GM12891 (cell line): ENCODE results near the gene RNF150.
"Not testable (repeated sequence)": the region's sequence is repeated elsewhere in the genome, so short reads cannot be mapped to it uniquely, and the experiment has no call there.

Source experiments
- DNase-seq: peaks from one replicate; pipeline ENCODE4 v3.0.0; 2011; ENCODE audit warnings: low spot score; ENCODE audit not compliant: insufficient read length
- FAIRE-seq: peaks from 2 replicates; lab custom pipeline; 2011; peaks lifted over from hg19 to GRCh38; lab: Jason Lieb, UNC
- PAX5 ChIP-seq: IDR thresholded peaks from 2 replicates; pipeline ENCODE4 v1.6.1; 2011; ENCODE audit warnings: low read length, moderate library complexity, mild to moderate bottlenecking; ENCODE audit not compliant: insufficient read depth, severe bottlenecking
- POLR2A ChIP-seq: IDR thresholded peaks from 2 replicates; pipeline ENCODE4 v1.6.1; 2011; ENCODE audit warnings: low read depth, low read length, control low read depth
- POLR2AphosphoS5 ChIP-seq: IDR thresholded peaks from 2 replicates; pipeline ENCODE4 v1.6.1; 2011; ENCODE audit warnings: low read depth, low read length, control low read depth
- POU2F2 ChIP-seq: IDR thresholded peaks from 2 replicates; pipeline ENCODE4 v1.6.1; 2011; ENCODE audit warnings: low read depth, mild to moderate bottlenecking, control low read depth, low read length, moderate library complexity
- SPI1 ChIP-seq: IDR thresholded peaks from 2 replicates; pipeline ENCODE4 v1.6.1; 2011; ENCODE audit warnings: low read depth, low read length, control low read depth
- TAF1 ChIP-seq: IDR thresholded peaks from 2 replicates; pipeline ENCODE4 v1.6.1; 2011; ENCODE audit warnings: low read depth, low read length, control low read depth

The RNF150 gene

GRCh38 chr4:141056473-141056872 is 76.8 kb downstream of the RNF150 start:
- FAIRE-seq (no peak), DNase-seq (no peak)
- TF ChIP-seq POU2F2: no peak
- TF ChIP-seq POLR2A: no peak
- no peak for TF ChIP-seq TAF1
- no peak for TF ChIP-seq PAX5
- no peak for TF ChIP-seq POLR2AphosphoS5
- TF ChIP-seq SPI1: no peak

- DNase-seq (no peak), FAIRE-seq (no peak)
- TF ChIP-seq TAF1 (no peak), POLR2A (no peak), PAX5 (no peak), POLR2AphosphoS5 (no peak), SPI1 (no peak), POU2F2 (no peak)
Measured at GRCh38 chr4:141054446-141054845, 78.8 kb downstream of the RNF150 start.

GRCh38 chr4:141050999-141051398 is 82.3 kb downstream of the RNF150 start:
- not testable (repeated sequence) for FAIRE-seq, DNase-seq

GRCh38 chr4:141047228-141047884 is 85.9 kb downstream of the RNF150 start:
- TF ChIP-seq POLR2AphosphoS5 (no peak), TAF1 (no peak), POU2F2 (no peak), SPI1 (no peak), POLR2A (no peak), PAX5 (no peak)
- FAIRE-seq (no peak), DNase-seq (no peak)

- no peak for TF ChIP-seq TAF1
- TF ChIP-seq PAX5: no peak
- no peak for TF ChIP-seq POLR2A
- TF ChIP-seq POU2F2: no peak
- TF ChIP-seq SPI1: no peak
- no peak for TF ChIP-seq POLR2AphosphoS5
- FAIRE-seq: no peak
- DNase-seq: no peak
Measured at GRCh38 chr4:141046255-141046654, 87.0 kb downstream of the RNF150 start.

- FAIRE-seq: no peak
- no peak for DNase-seq
- no peak for TF ChIP-seq SPI1
- TF ChIP-seq TAF1: no peak
- no peak for TF ChIP-seq POU2F2
- no peak for TF ChIP-seq POLR2A
- TF ChIP-seq PAX5: no peak
- no peak for TF ChIP-seq POLR2AphosphoS5
Measured at GRCh38 chr4:141045848-141046247, 87.4 kb downstream of the RNF150 start.

- TF ChIP-seq TAF1 (no peak), SPI1 (no peak), POU2F2 (no peak), PAX5 (no peak), POLR2AphosphoS5 (no peak), POLR2A (no peak)
- DNase-seq (no peak), FAIRE-seq (no peak)
Measured at GRCh38 chr4:141041021-141041476, 92.2 kb downstream of the RNF150 start.

GRCh38 chr4:141039156-141039555 is 94.1 kb downstream of the RNF150 start:
- FAIRE-seq (no peak), DNase-seq (no peak)
- no peak for TF ChIP-seq PAX5
- no peak for TF ChIP-seq SPI1
- no peak for TF ChIP-seq POU2F2
- TF ChIP-seq TAF1: no peak
- no peak for TF ChIP-seq POLR2A
- TF ChIP-seq POLR2AphosphoS5: no peak

- TF ChIP-seq TAF1: no peak
- TF ChIP-seq PAX5: no peak
- no peak for TF ChIP-seq POLR2AphosphoS5
- no peak for TF ChIP-seq SPI1
- TF ChIP-seq POU2F2: no peak
- no peak for FAIRE-seq
- DNase-seq: no peak
Measured at GRCh38 chr4:141038428-141038827, 94.8 kb downstream of the RNF150 start.

- TF ChIP-seq SPI1: no peak
- no peak for TF ChIP-seq PAX5
- TF ChIP-seq POLR2A: no peak
- no peak for TF ChIP-seq POLR2AphosphoS5
- TF ChIP-seq TAF1: no peak
- TF ChIP-seq POU2F2: no peak
- no peak for FAIRE-seq
- DNase-seq: no peak
Measured at GRCh38 chr4:141037446-141037845, 95.8 kb downstream of the RNF150 start.

GRCh38 chr4:141036786-141037185 is 96.5 kb downstream of the RNF150 start:
- DNase-seq (no peak), FAIRE-seq (no peak)
- TF ChIP-seq POLR2A: no peak
- TF ChIP-seq TAF1: no peak
